H1 (cell line): ENCODE data around the gene LRRC74B. TPM values are rescaled to one million over a fixed set of nuclear protein-coding genes. Genes with fewer than 3 reads are reported as not detected.

Experiments used
- BACH1 ChIP-seq: IDR thresholded peaks from 2 replicates; pipeline ENCODE4 v1.6.1; 2012; ENCODE audit warnings: low read length, improper control_type of control experiment
- CREB1 ChIP-seq: IDR thresholded peaks from 2 replicates; pipeline ENCODE4 v1.6.1; 2012; ENCODE audit warnings: inconsistent platforms
- JUND ChIP-seq: IDR thresholded peaks from 2 replicates; pipeline ENCODE4 v1.6.1; 2011; ENCODE audit warnings: mild to moderate bottlenecking, improper control_type of control experiment, low read length
- POLR2AphosphoS5 ChIP-seq: IDR thresholded peaks from 2 replicates; pipeline ENCODE4 v1.6.1; 2011; ENCODE audit warnings: low read depth, low read length
- polyA plus RNA-seq, 7 experiments: library from polyadenylated mRNA; depleted of rRNA in 3 of 7; stranded (reverse) in 5 of 7; unstranded in 2 of 7; fragments of >200 nt in 5 of 7; fragments of 200-250 nt in 2 of 7; gene quantifications; 1 replicate in 5 of 7; 2 replicates in 1 of 7; 4 replicates in 1 of 7; pipeline versions ENCODE4 v1.2.1 to v1.2.3, GENCODE V29; 2011 to 2013; ENCODE audit warnings: missing spikeins in 2 of 7, mixed read lengths in 2 of 7
- total RNA-seq: library from RNA; stranded (reverse); fragmentation: NEBNext Ultra II Directional; extraction: Animal tissue kit (Norgen Biotek cat#: 25700); gene quantifications from 2 replicates; pipeline ENCODE4 v1.2.1, GENCODE V29; 2021

LRRC74B gene
- total and polyA plus RNA-seq, 2 of the 8 experiments (the other 6 are each of a cell fraction or from before 2014, with no cell fraction given): not detected

DNA sequence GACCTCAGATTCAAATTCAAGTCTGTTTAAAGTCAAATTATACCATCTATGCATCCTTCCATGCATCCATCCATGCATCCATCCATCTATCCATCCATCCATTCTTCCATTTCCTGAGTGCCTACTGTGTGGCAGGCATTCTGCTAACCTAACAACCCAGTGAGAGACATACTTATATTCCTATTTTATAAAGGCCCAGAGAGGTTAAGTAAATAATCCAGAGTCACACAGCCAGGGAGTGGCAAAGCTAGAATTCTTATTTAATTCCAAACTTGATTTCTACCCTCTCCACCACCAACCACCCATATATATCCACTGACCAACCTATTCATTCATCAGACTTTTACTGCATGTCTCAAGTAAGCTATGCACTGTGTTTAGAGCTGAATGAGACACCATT lies 53.8 kb downstream of the LRRC74B start (continued):
- TF ChIP-seq BACH1 (no peak), CREB1 (no peak), JUND (no peak), POLR2AphosphoS5 (no peak)
